OCI-LY7 (cell line): ENCODE results near the gene TRIM59. TPM values are rescaled to one million over a fixed set of nuclear protein-coding genes. Genes with fewer than 3 reads are reported as not detected.

ENCODE experiments used
- BruUV-seq: library from RNA; stranded (reverse); fragments of 400-500 nt; replicated peaks from 2 replicates; lab custom pipeline; 2021; lab: Mats Ljungman, UMichigan
- CTCF ChIA-PET: fragments of 300-600 bp; sonication (Branson Sonifier 250); formaldehyde crosslinking; loops from one replicate; lab custom pipeline; 2022; ENCODE audit warnings: antibody characterized with exemption; ENCODE audit not compliant: unreplicated experiment; lab: Charles Lee
- POLR2A ChIA-PET: fragments of 300-600 bp; sonication (Branson Sonifier 250); formaldehyde crosslinking; loops from one replicate; lab custom pipeline; 2022; ENCODE audit warnings: antibody characterized with exemption; lab: Charles Lee
- DNase-seq: peaks from one replicate; pipeline ENCODE4 v3.0.0-alpha.2; 2015; ENCODE audit warnings: low spot score
- H2AFZ ChIP-seq: fragments of 200-600 bp; sonication (generic), shearing (Covaris generic); 2 replicates; pipeline ENCODE4 v1.6.1; 2014; ENCODE audit warnings: mild to moderate bottlenecking, antibody characterized with exemption, low read length, moderate library complexity
- H3K27ac ChIP-seq: fragments of 200-600 bp; sonication (generic); 2 replicates; pipeline ENCODE4 v1.5.1; 2014; ENCODE audit warnings: mixed run types, low read depth, mild to moderate bottlenecking, moderate library complexity, low read length, inconsistent platforms; ENCODE audit not compliant: poor library complexity, severe bottlenecking
- H3K36me3 ChIP-seq: fragments of 200-600 bp; sonication (generic); 2 replicates; pipeline ENCODE4 v1.6.1; 2014; ENCODE audit warnings: mild to moderate bottlenecking, antibody characterized with exemption, low read length, moderate library complexity, mixed read lengths; ENCODE audit not compliant: insufficient read depth
- H3K4me1 ChIP-seq: fragments of 200-600 bp; sonication (generic); 2 replicates; pipeline ENCODE4 v1.5.1; 2014; ENCODE audit warnings: mild to moderate bottlenecking, low read length; ENCODE audit not compliant: insufficient read depth, poor library complexity, severe bottlenecking
- H3K4me2 ChIP-seq: fragments of 200-600 bp; sonication (generic); 2 replicates; pipeline ENCODE4 v1.6.1; 2014; ENCODE audit warnings: mild to moderate bottlenecking, low read length
- H3K4me3 ChIP-seq: fragments of 200-600 bp; sonication (generic); 2 replicates; pipeline ENCODE4 v1.5.1; 2014; ENCODE audit warnings: mild to moderate bottlenecking, low read depth, low read length; ENCODE audit not compliant: poor library complexity, severe bottlenecking
- H3K79me2 ChIP-seq: fragments of 200-600 bp; sonication (generic); 2 replicates; pipeline ENCODE4 v1.6.1; 2016; ENCODE audit warnings: low read depth, mild to moderate bottlenecking, low read length, moderate library complexity, mixed read lengths; ENCODE audit not compliant: insufficient read depth
- H3K9me2 ChIP-seq: fragments of 200-600 bp; sonication (generic); 2 replicates; pipeline ENCODE4 v1.6.1; 2016; ENCODE audit warnings: mild to moderate bottlenecking, low read length, mixed read lengths; ENCODE audit not compliant: insufficient read depth
- H3K9me3 ChIP-seq: fragments of 200-600 bp; sonication (generic); 2 replicates; pipeline ENCODE4 v1.6.1; 2014; ENCODE audit warnings: mild to moderate bottlenecking, mixed run types, low read length, mixed read lengths
- H4K20me1 ChIP-seq: fragments of 200-600 bp; sonication (generic); 2 replicates; pipeline ENCODE4 v1.6.1; 2014; ENCODE audit warnings: mild to moderate bottlenecking, antibody characterized with exemption, low read length, moderate library complexity, mixed read lengths; ENCODE audit not compliant: insufficient read depth
- CTCF ChIP-seq: fragments of 200-600 bp; sonication (generic); conservative IDR thresholded peaks from 2 replicates; pipeline ENCODE4 v1.5.1; 2014; ENCODE audit warnings: mild to moderate bottlenecking, antibody characterized with exemption, low read length, moderate library complexity, mixed read lengths
- EZH2phosphoT487 ChIP-seq: fragments of 200-600 bp; sonication (generic); IDR thresholded peaks from 2 replicates; pipeline ENCODE4 v1.6.1; 2018; ENCODE audit warnings: low read depth, borderline replicate concordance, mild to moderate bottlenecking, mixed run types, antibody characterized with exemption, low read length, moderate library complexity, mixed read lengths
- intact Hi-C: fragments of 100-400 bp; cut with micrococcal nuclease; formaldehyde crosslinking; loops from one replicate; pipeline ENCODE4 v1.10.0; 2022; ENCODE audit not compliant: unreplicated experiment
- total RNA-seq, 2 experiments: library from RNA; depleted of rRNA in 1 of 2; stranded (reverse); fragments of >200 nt in 1 of 2; shearing (Covaris generic) in 1 of 2; gene quantifications; 2 replicates each; pipeline ENCODE4 v1.2.3, GENCODE V29; 2014 to 2022

Gene TRIM59
- total RNA-seq, 2 experiments from 2014 or later: 28.7 to 46.9 TPM

DNA sequence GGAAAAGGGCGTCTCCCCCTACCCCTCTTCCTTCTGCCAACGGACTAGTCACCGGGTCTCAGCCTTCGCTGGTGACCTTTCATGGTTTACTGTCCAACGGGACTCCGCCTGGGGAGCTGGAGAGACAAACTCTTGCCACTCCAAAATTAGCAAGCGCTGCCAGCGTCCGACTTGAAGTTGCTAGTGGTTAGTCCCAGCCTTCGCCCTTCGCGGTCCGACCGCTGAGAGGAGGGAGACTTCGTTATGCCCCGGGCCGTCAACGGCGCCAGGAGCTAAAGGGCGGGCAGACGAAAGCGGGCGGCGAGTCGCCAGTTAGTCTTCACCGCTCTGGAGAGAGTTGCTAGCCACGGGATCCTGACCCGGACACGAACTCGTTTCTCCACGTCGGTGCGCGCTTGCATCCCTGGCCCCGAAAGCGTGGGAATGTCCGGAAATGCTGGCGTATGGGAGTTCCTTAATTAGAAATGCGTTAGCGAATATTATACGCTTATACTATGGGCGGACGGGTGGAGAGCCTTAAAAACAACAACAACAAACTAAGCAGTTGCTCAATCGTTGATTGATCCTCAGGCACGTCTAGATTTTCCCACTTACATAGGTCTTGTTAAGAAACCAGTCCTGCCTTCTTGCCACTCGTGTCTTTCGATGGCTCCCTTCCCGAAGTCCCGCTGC, 49.4 kb downstream of the TRIM59 start:
- H4K20me1 ChIP-seq: peaks cover 54% of the 10 kb centered on the region
- ChIA-PET POLR2A (interaction anchor here (0.8 to 1.4 kb wide), 5 partner anchors 14 to 49 kb away, joined by 3 to 9 read pairs (median 3); partner anchors contain the start of gene TRIM59), CTCF (no interaction called here)
- intact Hi-C loops: no loop called here
- H3K9me3 ChIP-seq: no peaks in the 10 kb centered on the region
- no peaks in the 10 kb centered on the region for H3K9me2 ChIP-seq
- peak; percentile 50 for DNase-seq
- H3K4me3 ChIP-seq: peak overlapping the region; percentile 100
- peaks cover 50% of the 10 kb centered on the region for H3K4me1 ChIP-seq
- peaks cover 57% of the 10 kb centered on the region for H3K36me3 ChIP-seq
- no peak overlapping the region; the same call in 1 of the 2 replicates for H2AFZ ChIP-seq
- BruUV-seq: no TSS peak
- peak overlapping the region; percentile 84 for H3K4me2 ChIP-seq
- peaks cover 96% of the 10 kb centered on the region for H3K79me2 ChIP-seq
- TF ChIP-seq EZH2phosphoT487 (no peak), CTCF (no peak)
- peak overlapping the region; percentile 92 for H3K27ac ChIP-seq

- Histone ChIP-seq H3K4me2 (peak within 1 kb of the TSS; percentile 84), H4K20me1 (peaks cover 48% of the 10 kb centered on the region), H3K4me3 (peak within 1 kb of the TSS; percentile 100), H3K27ac (peak within 1 kb of the TSS; percentile 92), H3K9me3 (no peaks in the 10 kb centered on the region), H3K9me2 (no peaks in the 10 kb centered on the region), H3K79me2 (peaks cover 94% of the 10 kb centered on the region), H3K36me3 (peaks cover 49% of the 10 kb centered on the region), H3K4me1 (peaks cover 43% of the 10 kb centered on the region), H2AFZ (peak within 1 kb of the TSS; percentile 79)
- ChIA-PET POLR2A (interaction anchor here (0.7 to 1.4 kb wide), 10 partner anchors 8 to 231 kb away, joined by 3 to 9 read pairs (median 4); partner anchors contain the start of gene TRIM59), CTCF (no interaction called here)
- no TSS peak for BruUV-seq
- TF ChIP-seq EZH2phosphoT487 (no peak), CTCF (no peak)
- intact Hi-C loops: loop anchor here (1.0 to 2.0 kb wide), 3 partner anchors 49 to 355 kb away; partner anchors contain the start of gene KPNA4
- peak; percentile 96 for DNase-seq
These were observed 50.2 kb downstream of the TRIM59 start, which contains the start of the genes IFT80 and SMC4 for GRCh38 chr3:160399125-160400029. Gene IFT80, minus strand, starts transcription at chr3:160399225. Its CDS starts 14,625 bp downstream, at chr3:160384600. Gene SMC4, plus strand, starts transcription at chr3:160399650. Its CDS starts 1,177 bp downstream, at chr3:160400827.
